Fibroblast of lung (primary cell): ENCODE data around the gene ZFYVE1.

ENCODE experiments used
- CTCF ChIP-seq, 2 donors: IDR thresholded peaks in 1 of 2; conservative IDR thresholded peaks in 1 of 2; 1 replicate in 1 of 2; 2 replicates in 1 of 2; pipeline ENCODE4 v1.5.1; 2011 to 2012; ENCODE audit warnings: low read length in 2 of 2, control low read depth in 1 of 2, inconsistent platforms in 1 of 2, low read depth in 1 of 2, mild to moderate bottlenecking in 1 of 2
- EZH2 ChIP-seq: IDR thresholded peaks from 2 replicates; pipeline ENCODE4 v1.5.1; 2012; ENCODE audit warnings: low read length, control low read depth, mild to moderate bottlenecking; ENCODE audit errors: missing control alignments

GRCh38 chr14:73058922-73059673, 32.2 kb upstream of the ZFYVE1 start:
- TF ChIP-seq CTCF (conservative IDR thresholded peaks at IDR 0.05 in 1 of 2, IDR thresholded peaks at IDR 0.05 in 1 of 2; ENCODE audit: low read depth in 1 of 2, low read length in 2 of 2) (no peak), EZH2 (no peak)
